Upper lobe of right lung (tissue), 1 donor: ENCODE data around the gene GREM2. TPM values are rescaled to one million over a fixed set of nuclear protein-coding genes. Genes with fewer than 3 reads are reported as not detected.

Experiments used
- ATAC-seq: fragments of 200-7000 bp; cut with Tn5 transposase; one replicate; pipeline ENCODE4 v1.9.1; 2020; ENCODE audit warnings: mild to moderate bottlenecking, moderate library complexity
- DNase-seq: peaks from one replicate; pipeline ENCODE4 v3.0.0-alpha.2; 2020
- H3K27ac ChIP-seq: fragments of 200-600 bp; one replicate; pipeline ENCODE4 v1.8.0; 2022
- H3K27me3 ChIP-seq: fragments of 200-600 bp; one replicate; pipeline ENCODE4 v1.8.0; 2022; ENCODE audit warnings: mild to moderate bottlenecking
- H3K36me3 ChIP-seq: fragments of 200-600 bp; one replicate; pipeline ENCODE4 v1.8.0; 2022
- H3K4me1 ChIP-seq: fragments of 200-600 bp; one replicate; pipeline ENCODE4 v1.8.0; 2022
- H3K4me3 ChIP-seq: fragments of 200-600 bp; one replicate; pipeline ENCODE4 v1.8.0; 2022; ENCODE audit warnings: mild to moderate bottlenecking
- H3K9me3 ChIP-seq: fragments of 200-600 bp; one replicate; pipeline ENCODE4 v1.8.0; 2022
- intact Hi-C: fragments of 100-400 bp; cut with DNase I; formaldehyde crosslinking; loops from one replicate; pipeline ENCODE4 v1.11.0; 2022
- total RNA-seq: library from RNA; stranded (reverse); fragmentation: NEBNext Ultra II Directional; extraction: Animal tissue kit (Norgen Biotek cat#: 25700); gene quantifications from one replicate; pipeline ENCODE4 v1.2.1, GENCODE V29; 2021
- TF ChIP-seq, protein P1 (sequence below): fragments of 200-600 bp; IDR thresholded peaks from one replicate; pipeline ENCODE4 v1.8.0; 2022; ENCODE audit warnings: antibody characterized with exemption
- donor health status: DM: no; HTN: yes; CAD: no; lungs with severe emphysema.

The GREM2 gene
- total RNA-seq, 1 donor from 2014 or later: 0.64 TPM

- TF ChIP-seq, protein P1, sequence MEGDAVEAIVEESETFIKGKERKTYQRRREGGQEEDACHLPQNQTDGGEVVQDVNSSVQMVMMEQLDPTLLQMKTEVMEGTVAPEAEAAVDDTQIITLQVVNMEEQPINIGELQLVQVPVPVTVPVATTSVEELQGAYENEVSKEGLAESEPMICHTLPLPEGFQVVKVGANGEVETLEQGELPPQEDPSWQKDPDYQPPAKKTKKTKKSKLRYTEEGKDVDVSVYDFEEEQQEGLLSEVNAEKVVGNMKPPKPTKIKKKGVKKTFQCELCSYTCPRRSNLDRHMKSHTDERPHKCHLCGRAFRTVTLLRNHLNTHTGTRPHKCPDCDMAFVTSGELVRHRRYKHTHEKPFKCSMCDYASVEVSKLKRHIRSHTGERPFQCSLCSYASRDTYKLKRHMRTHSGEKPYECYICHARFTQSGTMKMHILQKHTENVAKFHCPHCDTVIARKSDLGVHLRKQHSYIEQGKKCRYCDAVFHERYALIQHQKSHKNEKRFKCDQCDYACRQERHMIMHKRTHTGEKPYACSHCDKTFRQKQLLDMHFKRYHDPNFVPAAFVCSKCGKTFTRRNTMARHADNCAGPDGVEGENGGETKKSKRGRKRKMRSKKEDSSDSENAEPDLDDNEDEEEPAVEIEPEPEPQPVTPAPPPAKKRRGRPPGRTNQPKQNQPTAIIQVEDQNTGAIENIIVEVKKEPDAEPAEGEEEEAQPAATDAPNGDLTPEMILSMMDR: no peak
- H3K27ac ChIP-seq: no peak overlapping the region
- ATAC-seq: no peak
- DNase-seq: no peak
- no peaks in the 10 kb centered on the region for H3K27me3 ChIP-seq
- intact Hi-C loops: no loop called here
- no peaks in the 10 kb centered on the region for H3K9me3 ChIP-seq
- no peaks in the 10 kb centered on the region for H3K4me1 ChIP-seq
- no peaks in the 10 kb centered on the region for H3K36me3 ChIP-seq
- no peak overlapping the region for H3K4me3 ChIP-seq
Observed at GRCh38 chr1:240511789-240512188, 100.2 kb downstream of the GREM2 start.

GRCh38 chr1:240508950-240509349, 103.0 kb downstream of the GREM2 start:
- ATAC-seq (no peak), DNase-seq (no peak)
- Histone ChIP-seq H3K4me1 (no peaks in the 10 kb centered on the region), H3K27me3 (no peaks in the 10 kb centered on the region), H3K4me3 (no peak overlapping the region), H3K27ac (no peak overlapping the region), H3K9me3 (no peaks in the 10 kb centered on the region), H3K36me3 (no peaks in the 10 kb centered on the region)
- TF ChIP-seq, protein P1: no peak
- intact Hi-C loops: no loop called here

GRCh38 chr1:240508201-240508600, 103.8 kb downstream of the GREM2 start:
- intact Hi-C loops: no loop called here
- no peak overlapping the region for H3K27ac ChIP-seq
- H3K27me3 ChIP-seq: no peaks in the 10 kb centered on the region
- TF ChIP-seq, protein P1: no peak
- H3K4me3 ChIP-seq: no peak overlapping the region
- H3K9me3 ChIP-seq: no peaks in the 10 kb centered on the region
- no peak for ATAC-seq
- no peaks in the 10 kb centered on the region for H3K36me3 ChIP-seq
- H3K4me1 ChIP-seq: no peaks in the 10 kb centered on the region
- DNase-seq: no peak

- no peaks in the 10 kb centered on the region for H3K27me3 ChIP-seq
- intact Hi-C loops: no loop called here
- H3K27ac ChIP-seq: no peak overlapping the region
Observed at GRCh38 chr1:240506176-240506575, 105.8 kb downstream of the GREM2 start.

DNA sequence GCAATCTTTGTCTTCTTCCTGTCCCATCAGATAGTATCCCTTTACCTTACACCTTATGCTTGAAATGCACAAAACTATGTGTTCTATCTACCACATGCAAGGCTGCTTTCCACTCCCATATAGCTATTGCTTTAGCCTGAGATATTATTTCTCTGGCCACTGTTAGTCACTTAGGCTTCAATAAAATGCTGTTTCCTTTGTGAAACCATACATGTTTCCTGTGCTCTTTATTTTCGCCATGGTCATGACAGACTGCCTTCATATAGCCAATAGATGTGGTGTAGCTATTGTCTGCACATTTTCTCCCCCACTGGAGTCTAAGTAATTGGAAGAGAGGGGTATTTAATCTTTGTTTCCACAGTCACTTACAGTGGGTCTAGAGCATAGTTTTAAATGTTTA, 108.4 kb downstream of the GREM2 start:
- ATAC-seq: no peak
- Histone ChIP-seq H3K4me3 (no peak overlapping the region), H3K4me1 (no peaks in the 10 kb centered on the region), H3K27ac (no peak overlapping the region), H3K9me3 (no peaks in the 10 kb centered on the region), H3K36me3 (no peaks in the 10 kb centered on the region), H3K27me3 (no peaks in the 10 kb centered on the region)
- DNase-seq: no peak
- TF ChIP-seq, protein P1: no peak
- intact Hi-C loops: no loop called here

More at GRCh38 chr1:240506176-240506575, 105.8 kb downstream of the GREM2 start:
- Histone ChIP-seq H3K36me3 (no peaks in the 10 kb centered on the region), H3K4me1 (no peaks in the 10 kb centered on the region), H3K4me3 (no peak overlapping the region), H3K9me3 (no peaks in the 10 kb centered on the region)
- TF ChIP-seq, protein P1: no peak
- no peak for ATAC-seq
- DNase-seq: no peak

DNA sequence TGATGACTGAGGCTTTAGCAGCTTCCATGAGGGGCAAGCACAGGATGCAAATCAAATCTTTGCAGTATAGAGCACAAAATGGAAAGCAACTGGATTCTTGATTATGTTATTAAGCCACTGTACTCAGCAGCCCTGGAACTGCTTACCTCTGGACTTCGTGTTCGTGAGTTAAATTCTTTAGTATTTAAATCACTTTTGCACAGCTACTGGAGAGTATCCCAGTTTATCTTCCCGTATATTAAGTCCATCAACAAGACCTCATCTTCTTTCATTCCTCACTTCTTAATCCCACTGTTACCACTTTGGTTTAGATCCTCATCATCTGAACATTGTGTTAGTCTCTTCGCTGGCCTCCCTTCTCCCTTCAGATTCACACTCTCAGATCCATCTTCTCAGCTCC, 108.9 kb downstream of the GREM2 start:
- TF ChIP-seq, protein P1: no peak
- ATAC-seq (no peak), DNase-seq (no peak)
- no peak overlapping the region for H3K27ac ChIP-seq
- intact Hi-C loops: no loop called here
- no peaks in the 10 kb centered on the region for H3K27me3 ChIP-seq
- no peaks in the 10 kb centered on the region for H3K36me3 ChIP-seq
- H3K4me3 ChIP-seq: no peak overlapping the region
- no peaks in the 10 kb centered on the region for H3K9me3 ChIP-seq
- no peaks in the 10 kb centered on the region for H3K4me1 ChIP-seq
